ENCODE data around the gene CEACAM16. TPM values are rescaled to one million over a fixed set of nuclear protein-coding genes. Genes with fewer than 3 reads are reported as not detected.

CEACAM16 gene
- total and polyA plus RNA-seq, 9 of the 15 experiments (the other 6 are each of a cell fraction or from before 2014, with no cell fraction given), result not detected

DNA sequence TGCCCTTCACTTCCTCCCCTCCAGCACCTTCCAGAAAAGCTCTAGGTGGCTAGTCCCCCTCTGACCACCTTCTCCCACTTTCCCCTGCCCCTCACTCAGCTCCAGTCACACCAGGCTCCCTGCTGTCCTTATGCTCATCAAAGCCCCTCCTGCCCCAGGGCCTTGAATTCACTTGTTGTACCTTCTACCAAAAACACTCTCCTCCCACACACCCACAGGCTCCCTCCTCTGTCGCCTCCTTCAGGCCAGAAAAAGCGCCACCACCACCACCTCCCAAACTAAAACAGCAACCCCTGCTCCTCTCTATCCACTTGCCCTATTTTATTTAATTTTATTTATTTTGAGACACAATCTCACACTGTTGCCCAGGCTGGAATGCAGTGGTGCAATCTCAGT is 4.8 kb upstream of the CEACAM16 start (continued):
- TF ChIP-seq DLX4 (CRISPR knock-in tag; IDR thresholded peaks at IDR 0.05) (no peak), SMARCE1 (IDR thresholded peaks at IDR 0.05) (peak; percentile 34; the same call in 1 of the 2 replicates), NELFE (IDR thresholded peaks at IDR 0.05; ENCODE audit: insufficient read depth, insufficient read length) (no peak), RBM15 (IDR thresholded peaks at IDR 0.05; ENCODE audit: insufficient read depth, low read length) (no peak), ZNF165 (CRISPR knock-in tag; IDR thresholded peaks at IDR 0.05; ENCODE audit: borderline replicate concordance) (no peak), PTTG1 (tag; IDR thresholded peaks at IDR 0.05; ENCODE audit: low read depth) (no peak), GABPA (tag; conservative IDR thresholded peaks at IDR 0.05; ENCODE audit: low read depth) (no peak), ZNF561 (CRISPR knock-in tag; conservative IDR thresholded peaks at IDR 0.05) (no peak), WHSC1 (IDR thresholded peaks at IDR 0.05; ENCODE audit: low read length) (no peak), EZH2 (IDR thresholded peaks at IDR 0.05; ENCODE audit: borderline replicate concordance, low read depth, low read length) (no peak), CBFA2T2 (conservative IDR thresholded peaks at IDR 0.05) (no peak), HDAC1 (IDR thresholded peaks at IDR 0.05) (no peak), DMBX1 (CRISPR knock-in tag; IDR thresholded peaks at IDR 0.05; ENCODE audit: borderline replicate concordance) (no peak), BCOR (IDR thresholded peaks at IDR 0.05) (peak; percentile 87), ZBTB49 (CRISPR knock-in tag; IDR thresholded peaks at IDR 0.05; ENCODE audit: borderline replicate concordance) (no peak), SRF (CRISPR knock-in tag; IDR thresholded peaks at IDR 0.05) (no peak), RAD21 (CRISPR knock-in tag; conservative IDR thresholded peaks at IDR 0.05 in 1 of 2, IDR thresholded peaks at IDR 0.05 in 1 of 2) (peak; percentile 22 to 60; a peak in 3 of 4 replicates), HMG20B (CRISPR knock-in tag; IDR thresholded peaks at IDR 0.05) (no peak)
- TF ChIP-seq, protein P1, sequence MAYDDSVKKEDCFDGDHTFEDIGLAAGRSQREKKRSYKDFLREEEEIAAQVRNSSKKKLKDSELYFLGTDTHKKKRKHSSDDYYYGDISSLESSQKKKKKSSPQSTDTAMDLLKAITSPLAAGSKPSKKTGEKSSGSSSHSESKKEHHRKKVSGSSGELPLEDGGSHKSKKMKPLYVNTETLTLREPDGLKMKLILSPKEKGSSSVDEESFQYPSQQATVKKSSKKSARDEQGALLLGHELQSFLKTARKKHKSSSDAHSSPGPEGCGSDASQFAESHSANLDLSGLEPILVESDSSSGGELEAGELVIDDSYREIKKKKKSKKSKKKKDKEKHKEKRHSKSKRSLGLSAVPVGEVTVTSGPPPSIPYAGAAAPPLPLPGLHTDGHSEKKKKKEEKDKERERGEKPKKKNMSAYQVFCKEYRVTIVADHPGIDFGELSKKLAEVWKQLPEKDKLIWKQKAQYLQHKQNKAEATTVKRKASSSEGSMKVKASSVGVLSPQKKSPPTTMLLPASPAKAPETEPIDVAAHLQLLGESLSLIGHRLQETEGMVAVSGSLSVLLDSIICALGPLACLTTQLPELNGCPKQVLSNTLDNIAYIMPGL (CRISPR knock-in tag; IDR thresholded peaks at IDR 0.05), result no peak
- TF ChIP-seq, protein P2, sequence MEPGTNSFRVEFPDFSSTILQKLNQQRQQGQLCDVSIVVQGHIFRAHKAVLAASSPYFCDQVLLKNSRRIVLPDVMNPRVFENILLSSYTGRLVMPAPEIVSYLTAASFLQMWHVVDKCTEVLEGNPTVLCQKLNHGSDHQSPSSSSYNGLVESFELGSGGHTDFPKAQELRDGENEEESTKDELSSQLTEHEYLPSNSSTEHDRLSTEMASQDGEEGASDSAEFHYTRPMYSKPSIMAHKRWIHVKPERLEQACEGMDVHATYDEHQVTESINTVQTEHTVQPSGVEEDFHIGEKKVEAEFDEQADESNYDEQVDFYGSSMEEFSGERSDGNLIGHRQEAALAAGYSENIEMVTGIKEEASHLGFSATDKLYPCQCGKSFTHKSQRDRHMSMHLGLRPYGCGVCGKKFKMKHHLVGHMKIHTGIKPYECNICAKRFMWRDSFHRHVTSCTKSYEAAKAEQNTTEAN (CRISPR knock-in tag; IDR thresholded peaks at IDR 0.05), result no peak
- TF ChIP-seq, protein P3, sequence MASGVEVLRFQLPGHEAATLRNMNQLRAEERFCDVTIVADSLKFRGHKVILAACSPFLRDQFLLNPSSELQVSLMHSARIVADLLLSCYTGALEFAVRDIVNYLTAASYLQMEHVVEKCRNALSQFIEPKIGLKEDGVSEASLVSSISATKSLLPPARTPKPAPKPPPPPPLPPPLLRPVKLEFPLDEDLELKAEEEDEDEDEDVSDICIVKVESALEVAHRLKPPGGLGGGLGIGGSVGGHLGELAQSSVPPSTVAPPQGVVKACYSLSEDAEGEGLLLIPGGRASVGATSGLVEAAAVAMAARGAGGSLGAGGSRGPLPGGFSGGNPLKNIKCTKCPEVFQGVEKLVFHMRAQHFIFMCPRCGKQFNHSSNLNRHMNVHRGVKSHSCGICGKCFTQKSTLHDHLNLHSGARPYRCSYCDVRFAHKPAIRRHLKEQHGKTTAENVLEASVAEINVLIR (CRISPR knock-in tag; IDR thresholded peaks at IDR 0.05), result no peak
